ENCODE measurements around the gene NGLY1. TPM values are rescaled to one million over a fixed set of nuclear protein-coding genes. Genes with fewer than 3 reads are reported as not detected.

NGLY1 gene
- total RNA-seq, 1 experiment from 2014 or later: 45.4 TPM

DNA sequence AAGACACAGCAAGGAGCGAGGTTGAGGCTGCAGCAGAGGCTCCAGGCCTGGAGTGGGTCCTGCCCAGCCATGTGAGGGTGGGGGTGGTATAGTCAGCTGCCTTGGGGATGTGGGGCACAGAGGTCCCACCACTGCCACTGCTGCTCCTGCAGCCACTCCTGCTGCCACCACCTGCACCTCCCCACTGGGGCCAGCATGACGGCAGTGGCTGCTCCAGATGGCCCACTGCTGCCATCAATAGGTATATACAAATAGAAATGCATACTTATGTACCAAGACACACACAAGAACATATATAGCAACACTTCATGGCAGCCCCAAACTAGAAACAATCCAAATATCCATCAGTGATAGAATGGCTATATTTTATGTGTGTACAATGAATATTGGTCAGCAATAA lies 108.6 kb downstream of the NGLY1 start:
- H3K4me3 Mint-ChIP-seq (ENCODE audit: unreplicated experiment): no peak overlapping the region
- CTCF ChIA-PET: interaction anchor here (0.6 kb wide), 1 partner anchor 15 kb away, joined by 3 read pairs; no protein-coding TSS in a partner anchor
- intact Hi-C loops (cut with micrococcal nuclease): no loop called here

DNA sequence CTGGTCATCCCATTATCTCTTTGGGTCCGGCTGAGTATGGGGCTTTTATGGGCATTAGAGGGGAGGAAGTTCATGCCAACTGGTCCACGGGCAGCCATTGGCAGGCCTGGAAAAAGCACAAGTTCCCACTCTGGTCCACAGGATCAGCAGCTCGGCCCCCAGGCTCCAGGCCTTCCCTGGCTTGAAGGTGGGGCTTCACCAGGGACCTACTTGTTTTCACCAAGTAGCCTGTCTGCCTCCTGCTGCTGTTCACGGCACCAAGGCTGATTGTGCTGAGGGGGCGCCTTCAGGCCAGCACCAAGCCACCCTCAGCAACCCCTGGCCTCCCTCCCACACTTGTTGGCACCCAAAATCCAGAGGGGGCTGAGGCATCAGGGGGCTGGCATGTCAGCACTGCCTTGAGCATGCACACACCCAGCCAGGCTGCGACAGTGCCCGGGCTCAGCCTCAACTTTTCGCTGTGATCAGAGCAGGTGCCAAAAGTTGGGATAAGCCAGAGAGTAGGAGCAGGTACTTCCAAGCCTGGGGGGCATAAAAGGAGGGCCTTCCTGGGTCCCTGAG lies 109.4 kb downstream of the NGLY1 start:
- TF ChIP-seq, protein P1, sequence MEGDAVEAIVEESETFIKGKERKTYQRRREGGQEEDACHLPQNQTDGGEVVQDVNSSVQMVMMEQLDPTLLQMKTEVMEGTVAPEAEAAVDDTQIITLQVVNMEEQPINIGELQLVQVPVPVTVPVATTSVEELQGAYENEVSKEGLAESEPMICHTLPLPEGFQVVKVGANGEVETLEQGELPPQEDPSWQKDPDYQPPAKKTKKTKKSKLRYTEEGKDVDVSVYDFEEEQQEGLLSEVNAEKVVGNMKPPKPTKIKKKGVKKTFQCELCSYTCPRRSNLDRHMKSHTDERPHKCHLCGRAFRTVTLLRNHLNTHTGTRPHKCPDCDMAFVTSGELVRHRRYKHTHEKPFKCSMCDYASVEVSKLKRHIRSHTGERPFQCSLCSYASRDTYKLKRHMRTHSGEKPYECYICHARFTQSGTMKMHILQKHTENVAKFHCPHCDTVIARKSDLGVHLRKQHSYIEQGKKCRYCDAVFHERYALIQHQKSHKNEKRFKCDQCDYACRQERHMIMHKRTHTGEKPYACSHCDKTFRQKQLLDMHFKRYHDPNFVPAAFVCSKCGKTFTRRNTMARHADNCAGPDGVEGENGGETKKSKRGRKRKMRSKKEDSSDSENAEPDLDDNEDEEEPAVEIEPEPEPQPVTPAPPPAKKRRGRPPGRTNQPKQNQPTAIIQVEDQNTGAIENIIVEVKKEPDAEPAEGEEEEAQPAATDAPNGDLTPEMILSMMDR (IDR thresholded peaks at IDR 0.05; ENCODE audit: unreplicated experiment): no peak
- POLR2A ChIA-PET: interaction anchor here (1.4 kb wide), 1 partner anchor 10 kb away, joined by 4 read pairs; no protein-coding TSS in a partner anchor
- no peaks in the 10 kb centered on the region for H3K9me3 Mint-ChIP-seq (ENCODE audit: unreplicated experiment)
- CTCF ChIA-PET: interaction anchor here (0.6 to 1.5 kb wide), 2 partner anchors 14 to 25 kb away, joined by 3 to 8 read pairs; no protein-coding TSS in a partner anchor
- no peaks in the 10 kb centered on the region for H3K27me3 Mint-ChIP-seq (ENCODE audit: insufficient read depth, unreplicated experiment)
- peaks cover 9% of the 10 kb centered on the region for H3K4me1 Mint-ChIP-seq (ENCODE audit: insufficient read depth, unreplicated experiment)
- no peak overlapping the region for H3K27ac Mint-ChIP-seq (ENCODE audit: low read depth, unreplicated experiment)
- H3K36me3 Mint-ChIP-seq (ENCODE audit: insufficient read depth, unreplicated experiment): no peaks in the 10 kb centered on the region
- intact Hi-C loops (cut with micrococcal nuclease): no loop called here
- BruUV-seq (replicated peaks): no TSS peak
- no peak overlapping the region for H3K4me3 Mint-ChIP-seq (ENCODE audit: unreplicated experiment)
- DNase-seq (ENCODE audit: unreplicated experiment): no peak

More for the DNA sequence above, 108.6 kb downstream of the NGLY1 start:
- no TSS peak for BruUV-seq (replicated peaks)
- DNase-seq (ENCODE audit: unreplicated experiment): no peak
- Mint-ChIP-seq H3K36me3 (ENCODE audit: insufficient read depth, unreplicated experiment) (no peaks in the 10 kb centered on the region), H3K27ac (ENCODE audit: low read depth, unreplicated experiment) (no peak overlapping the region), H3K9me3 (ENCODE audit: unreplicated experiment) (no peaks in the 10 kb centered on the region), H3K27me3 (ENCODE audit: insufficient read depth, unreplicated experiment) (no peaks in the 10 kb centered on the region), H3K4me1 (ENCODE audit: insufficient read depth, unreplicated experiment) (peaks cover 9% of the 10 kb centered on the region)
- POLR2A ChIA-PET: no interaction called here
- TF ChIP-seq, protein P1 (IDR thresholded peaks at IDR 0.05; ENCODE audit: unreplicated experiment): no peak

Other genes with a start within 250 kb of the NGLY1 start
- gene TOP2B, start 118.5 kb downstream of the NGLY1 start, total RNA-seq (2022): 77.8 and 88.7 TPM in 2 replicates
- gene OXSM, start 6.6 kb upstream of the NGLY1 start, total RNA-seq (2022): 21.7 and 22.4 TPM in 2 replicates

Data from MCF 10A (cell line).